SK-N-SH treated with all-trans-retinoic acid at 6 μM for 48 hours (cell line): ENCODE measurements around the gene UST.

Experiments used
- ATAC-seq: fragments of 200-7000 bp; cut with Tn5 transposase; 3 replicates; pipeline ENCODE4 v1.9.1; 2020; ENCODE audit warnings: mild to moderate bottlenecking, moderate library complexity
- BACH2 ChIP-seq: fragments of 250-450 bp; sonication (Bioruptor Pico); IDR thresholded peaks from 2 replicates; pipeline ENCODE4 v1.9.0; 2021; ENCODE audit warnings: mild to moderate bottlenecking, borderline replicate concordance
- CSDC2 ChIP-seq: fragments of 250-450 bp; sonication (Bioruptor Pico); IDR thresholded peaks from 2 replicates; pipeline ENCODE4 v1.5.0; 2020; ENCODE audit warnings: mild to moderate bottlenecking, moderate library complexity
- ESRRG ChIP-seq: fragments of 250-450 bp; sonication (Bioruptor Pico); IDR thresholded peaks from 2 replicates; pipeline ENCODE4 v1.6.1; 2021; ENCODE audit warnings: mild to moderate bottlenecking
- GLIS3 ChIP-seq: fragments of 250-450 bp; sonication (Bioruptor Pico); IDR thresholded peaks from 2 replicates; pipeline ENCODE4 v1.5.0; 2020; ENCODE audit warnings: mild to moderate bottlenecking, moderate library complexity
- OSR1 ChIP-seq: fragments of 250-450 bp; sonication (Bioruptor Pico); IDR thresholded peaks from 2 replicates; pipeline ENCODE4 v1.8.0; 2022; ENCODE audit warnings: moderate library complexity, mild to moderate bottlenecking, inconsistent platforms
- PPARA ChIP-seq: fragments of 250-450 bp; sonication (Bioruptor Pico); IDR thresholded peaks from 2 replicates; pipeline ENCODE4 v1.5.0; 2020; ENCODE audit warnings: mild to moderate bottlenecking, borderline replicate concordance
- TCF4 ChIP-seq: fragments of 250-450 bp; sonication (Bioruptor Pico); IDR thresholded peaks from 2 replicates; pipeline ENCODE4 v1.8.0; 2021; ENCODE audit warnings: mild to moderate bottlenecking, moderate library complexity, borderline replicate concordance
- ZFP3 ChIP-seq: fragments of 250-450 bp; sonication (Bioruptor Pico); IDR thresholded peaks from 2 replicates; pipeline ENCODE4 v1.5.0; 2020; ENCODE audit warnings: mild to moderate bottlenecking, moderate library complexity
- ZNF565 ChIP-seq: fragments of 450-650 bp; formaldehyde crosslinking; conservative IDR thresholded peaks from 2 replicates; pipeline ENCODE4 v1.5.0; 2020; ENCODE audit warnings: low read depth, mild to moderate bottlenecking, moderate library complexity
- ZNF70 ChIP-seq: fragments of 450-650 bp; formaldehyde crosslinking; IDR thresholded peaks from 2 replicates; pipeline ENCODE4 v1.5.0; 2020; ENCODE audit warnings: mild to moderate bottlenecking, moderate library complexity
- TF ChIP-seq, protein P1 (sequence below): fragments of 250-450 bp; sonication (Bioruptor Pico); IDR thresholded peaks from 2 replicates; pipeline ENCODE4 v1.5.1; 2020; ENCODE audit warnings: low read depth, mild to moderate bottlenecking, moderate library complexity
- TF ChIP-seq, protein P2 (sequence below): fragments of 250-450 bp; sonication (Bioruptor Pico); IDR thresholded peaks from 2 replicates; pipeline ENCODE4 v1.8.0; 2021; ENCODE audit warnings: low read depth, mild to moderate bottlenecking, moderate library complexity, borderline replicate concordance
- TF ChIP-seq, protein P3 (sequence below): fragments of 250-450 bp; sonication (Bioruptor Pico); IDR thresholded peaks from 2 replicates; pipeline ENCODE4 v1.5.0; 2020; ENCODE audit warnings: mild to moderate bottlenecking, moderate library complexity

Gene UST

DNA sequence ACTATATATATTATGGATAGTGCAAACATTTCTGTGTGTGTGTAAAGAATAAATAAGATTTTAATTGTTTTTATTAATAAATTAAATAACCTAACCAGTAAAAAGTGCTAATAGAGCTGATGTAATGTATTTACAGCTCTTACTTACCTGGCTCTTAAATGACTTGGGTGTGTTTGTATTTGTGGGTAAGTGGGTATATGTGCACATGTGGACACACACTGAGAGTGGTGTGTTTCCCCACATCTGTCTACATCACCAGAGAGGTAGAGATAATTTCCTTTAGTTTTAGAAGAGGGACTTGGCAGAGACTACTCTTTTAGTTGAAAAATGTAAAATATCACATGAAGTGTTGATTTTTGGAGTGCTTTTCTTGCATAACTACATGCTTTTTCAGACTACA lies 76.0 kb downstream of the UST start (continued):
- TF ChIP-seq, protein P1, sequence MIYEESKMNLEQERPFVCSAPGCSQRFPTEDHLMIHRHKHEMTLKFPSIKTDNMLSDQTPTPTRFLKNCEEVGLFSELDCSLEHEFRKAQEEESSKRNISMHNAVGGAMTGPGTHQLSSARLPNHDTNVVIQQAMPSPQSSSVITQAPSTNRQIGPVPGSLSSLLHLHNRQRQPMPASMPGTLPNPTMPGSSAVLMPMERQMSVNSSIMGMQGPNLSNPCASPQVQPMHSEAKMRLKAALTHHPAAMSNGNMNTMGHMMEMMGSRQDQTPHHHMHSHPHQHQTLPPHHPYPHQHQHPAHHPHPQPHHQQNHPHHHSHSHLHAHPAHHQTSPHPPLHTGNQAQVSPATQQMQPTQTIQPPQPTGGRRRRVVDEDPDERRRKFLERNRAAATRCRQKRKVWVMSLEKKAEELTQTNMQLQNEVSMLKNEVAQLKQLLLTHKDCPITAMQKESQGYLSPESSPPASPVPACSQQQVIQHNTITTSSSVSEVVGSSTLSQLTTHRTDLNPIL (CRISPR knock-in tag), result no peak
- TF ChIP-seq TCF4 (CRISPR knock-in tag), result no peak
- TF ChIP-seq OSR1 (CRISPR knock-in tag), result no peak
- TF ChIP-seq CSDC2 (CRISPR knock-in tag), result no peak
- TF ChIP-seq GLIS3 (CRISPR knock-in tag), result no peak

DNA sequence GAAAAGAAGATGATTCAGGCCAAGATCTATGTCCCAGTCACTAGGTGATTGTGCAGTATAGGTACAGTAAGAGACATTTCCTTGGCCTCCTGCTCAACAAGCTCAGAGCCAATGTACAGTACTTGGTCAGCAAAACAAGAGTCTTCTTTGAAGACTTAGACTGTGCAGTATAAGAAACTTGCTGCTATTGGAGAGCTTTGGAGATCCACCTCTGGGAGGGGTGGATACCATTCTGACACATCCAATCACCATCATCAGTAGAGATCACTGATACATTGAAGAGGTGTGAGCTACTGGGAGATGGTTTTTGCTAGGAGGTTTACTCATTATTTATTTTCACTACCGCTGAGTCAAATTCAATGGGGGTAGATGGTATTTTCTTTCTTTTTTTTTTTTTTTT lies 77.5 kb downstream of the UST start:
- TF ChIP-seq, protein P2, sequence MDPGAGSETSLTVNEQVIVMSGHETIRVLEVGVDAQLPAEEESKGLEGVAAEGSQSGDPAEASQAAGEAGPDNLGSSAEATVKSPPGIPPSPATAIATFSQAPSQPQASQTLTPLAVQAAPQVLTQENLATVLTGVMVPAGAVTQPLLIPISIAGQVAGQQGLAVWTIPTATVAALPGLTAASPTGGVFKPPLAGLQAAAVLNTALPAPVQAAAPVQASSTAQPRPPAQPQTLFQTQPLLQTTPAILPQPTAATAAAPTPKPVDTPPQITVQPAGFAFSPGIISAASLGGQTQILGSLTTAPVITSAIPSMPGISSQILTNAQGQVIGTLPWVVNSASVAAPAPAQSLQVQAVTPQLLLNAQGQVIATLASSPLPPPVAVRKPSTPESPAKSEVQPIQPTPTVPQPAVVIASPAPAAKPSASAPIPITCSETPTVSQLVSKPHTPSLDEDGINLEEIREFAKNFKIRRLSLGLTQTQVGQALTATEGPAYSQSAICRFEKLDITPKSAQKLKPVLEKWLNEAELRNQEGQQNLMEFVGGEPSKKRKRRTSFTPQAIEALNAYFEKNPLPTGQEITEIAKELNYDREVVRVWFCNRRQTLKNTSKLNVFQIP (CRISPR knock-in tag), result no peak
- TF ChIP-seq BACH2 (CRISPR knock-in tag) (no peak), CSDC2 (CRISPR knock-in tag) (no peak), ZNF565 (no peak), ZFP3 (CRISPR knock-in tag) (no peak)
- TF ChIP-seq, protein P3, sequence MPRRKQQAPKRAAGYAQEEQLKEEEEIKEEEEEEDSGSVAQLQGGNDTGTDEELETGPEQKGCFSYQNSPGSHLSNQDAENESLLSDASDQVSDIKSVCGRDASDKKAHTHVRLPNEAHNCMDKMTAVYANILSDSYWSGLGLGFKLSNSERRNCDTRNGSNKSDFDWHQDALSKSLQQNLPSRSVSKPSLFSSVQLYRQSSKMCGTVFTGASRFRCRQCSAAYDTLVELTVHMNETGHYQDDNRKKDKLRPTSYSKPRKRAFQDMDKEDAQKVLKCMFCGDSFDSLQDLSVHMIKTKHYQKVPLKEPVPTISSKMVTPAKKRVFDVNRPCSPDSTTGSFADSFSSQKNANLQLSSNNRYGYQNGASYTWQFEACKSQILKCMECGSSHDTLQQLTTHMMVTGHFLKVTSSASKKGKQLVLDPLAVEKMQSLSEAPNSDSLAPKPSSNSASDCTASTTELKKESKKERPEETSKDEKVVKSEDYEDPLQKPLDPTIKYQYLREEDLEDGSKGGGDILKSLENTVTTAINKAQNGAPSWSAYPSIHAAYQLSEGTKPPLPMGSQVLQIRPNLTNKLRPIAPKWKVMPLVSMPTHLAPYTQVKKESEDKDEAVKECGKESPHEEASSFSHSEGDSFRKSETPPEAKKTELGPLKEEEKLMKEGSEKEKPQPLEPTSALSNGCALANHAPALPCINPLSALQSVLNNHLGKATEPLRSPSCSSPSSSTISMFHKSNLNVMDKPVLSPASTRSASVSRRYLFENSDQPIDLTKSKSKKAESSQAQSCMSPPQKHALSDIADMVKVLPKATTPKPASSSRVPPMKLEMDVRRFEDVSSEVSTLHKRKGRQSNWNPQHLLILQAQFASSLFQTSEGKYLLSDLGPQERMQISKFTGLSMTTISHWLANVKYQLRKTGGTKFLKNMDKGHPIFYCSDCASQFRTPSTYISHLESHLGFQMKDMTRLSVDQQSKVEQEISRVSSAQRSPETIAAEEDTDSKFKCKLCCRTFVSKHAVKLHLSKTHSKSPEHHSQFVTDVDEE (CRISPR knock-in tag), result no peak
- ATAC-seq, result no peak

DNA sequence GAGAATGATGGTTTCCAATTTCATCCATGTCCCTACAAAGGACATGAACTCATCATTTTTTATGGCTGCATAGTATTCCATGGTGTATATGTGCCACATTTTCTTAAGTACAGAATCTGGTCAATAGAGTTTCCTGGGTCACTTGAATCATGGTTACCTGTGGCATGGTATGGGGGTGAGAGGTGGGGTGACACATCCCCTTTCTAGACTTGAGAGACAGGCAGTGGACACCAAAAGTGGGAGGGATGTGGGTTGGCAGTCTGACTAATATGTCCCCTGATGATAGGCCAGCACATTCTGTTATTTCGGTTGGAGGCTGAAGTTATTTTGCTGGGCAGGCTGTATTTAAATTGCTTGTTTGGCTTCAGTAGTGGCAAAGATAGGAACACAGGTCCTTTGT lies 78.1 kb downstream of the UST start:
- TF ChIP-seq, protein P3 (CRISPR knock-in tag), result no peak
- TF ChIP-seq GLIS3 (CRISPR knock-in tag) (no peak), ZNF565 (no peak), ZFP3 (CRISPR knock-in tag) (no peak)

DNA sequence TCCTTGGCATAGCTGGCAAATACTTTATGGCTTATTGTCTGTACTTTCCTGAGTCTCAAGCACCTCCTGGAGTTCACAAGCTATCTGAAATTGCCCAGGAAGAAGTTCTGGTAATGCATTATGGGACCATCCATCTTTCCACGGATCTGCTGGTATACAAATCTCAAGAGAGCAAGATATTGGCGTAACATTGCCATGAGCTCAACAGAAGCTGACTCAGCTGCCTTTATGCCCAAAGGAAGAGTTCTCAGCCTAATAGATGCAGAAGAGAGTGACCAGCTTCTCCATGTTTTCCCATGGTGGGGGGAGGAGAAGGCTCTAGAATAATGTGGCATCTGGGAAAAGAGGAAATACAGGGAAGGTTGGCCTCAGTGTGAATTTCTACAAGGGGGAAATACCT lies 78.7 kb downstream of the UST start:
- TF ChIP-seq ESRRG (CRISPR knock-in tag), result no peak
- TF ChIP-seq PPARA, result no peak
- TF ChIP-seq ZNF70 (CRISPR knock-in tag), result no peak
- TF ChIP-seq ZFP3 (CRISPR knock-in tag), result no peak
- TF ChIP-seq, protein P3 (CRISPR knock-in tag), result no peak
- no peak for TF ChIP-seq BACH2 (CRISPR knock-in tag)
- ATAC-seq, result no peak

More for the DNA sequence above, 78.1 kb downstream of the UST start:
- no peak for ATAC-seq
